Loucy (cell line): ENCODE data around the gene PDLIM4.

Experiments
- H2AFZ ChIP-seq: fragments of 200-600 bp; sonication (generic); 2 replicates; pipeline ENCODE4 v1.6.0; 2016; ENCODE audit warnings: antibody characterized with exemption, mild to moderate bottlenecking, low read length, moderate library complexity
- H3F3A ChIP-seq: fragments of 200-600 bp; 2 replicates; pipeline ENCODE4 v1.6.0; 2016; ENCODE audit warnings: antibody characterized with exemption, low read depth, mild to moderate bottlenecking
- H3K27me3 ChIP-seq: fragments of 200-600 bp; sonication (generic); 2 replicates; pipeline ENCODE4 v1.6.1; 2014; ENCODE audit warnings: low read length, mild to moderate bottlenecking; ENCODE audit not compliant: insufficient read depth, poor library complexity, severe bottlenecking
- H3K36me3 ChIP-seq: fragments of 200-600 bp; sonication (generic); 2 replicates; pipeline ENCODE4 v1.6.1; 2016; ENCODE audit warnings: low read length; ENCODE audit not compliant: insufficient read depth
- H3K4me1 ChIP-seq: fragments of 200-600 bp; sonication (generic); 2 replicates; pipeline ENCODE4 v1.5.1; 2014; ENCODE audit warnings: low read length, mild to moderate bottlenecking; ENCODE audit not compliant: insufficient read depth, poor library complexity, severe bottlenecking
- H3K4me2 ChIP-seq: fragments of 200-600 bp; sonication (generic); 2 replicates; pipeline ENCODE4 v1.6.0; 2014; ENCODE audit warnings: antibody characterized with exemption, low read length, low read depth, mild to moderate bottlenecking; ENCODE audit not compliant: poor library complexity, severe bottlenecking
- H3K4me3 ChIP-seq: fragments of 200-600 bp; sonication (generic); 2 replicates; pipeline ENCODE4 v1.5.1; 2014; ENCODE audit warnings: low read length, mild to moderate bottlenecking, mixed read lengths; ENCODE audit not compliant: poor library complexity, severe bottlenecking
- H3K79me2 ChIP-seq: fragments of 200-600 bp; sonication (generic); 2 replicates; pipeline ENCODE4 v1.6.1; 2014; ENCODE audit warnings: low read length; ENCODE audit not compliant: insufficient read depth
- H3K9ac ChIP-seq: fragments of 200-600 bp; sonication (generic); 2 replicates; pipeline ENCODE4 v1.6.0; 2014; ENCODE audit warnings: mild to moderate bottlenecking, low read depth, low read length, moderate library complexity; ENCODE audit not compliant: poor library complexity, severe bottlenecking
- H3K9me2 ChIP-seq: fragments of 200-600 bp; sonication (generic); replicated peaks from 2 replicates; pipeline ENCODE4 v1.6.1; 2016; ENCODE audit warnings: low read depth, low read length, mixed read lengths
- H3K9me3 ChIP-seq: fragments of 200-600 bp; sonication (generic); 2 replicates; pipeline ENCODE4 v1.6.1; 2014; ENCODE audit warnings: mild to moderate bottlenecking, antibody characterized with exemption, low read length, low read depth; ENCODE audit not compliant: insufficient read depth
- H4K20me1 ChIP-seq: fragments of 200-600 bp; sonication (generic); 2 replicates; pipeline ENCODE4 v1.6.0; 2014; ENCODE audit warnings: antibody characterized with exemption, low read length, mild to moderate bottlenecking; ENCODE audit not compliant: insufficient read depth, poor library complexity, severe bottlenecking
- CTCF ChIP-seq: fragments of 200-600 bp; sonication (generic); conservative IDR thresholded peaks from 2 replicates; pipeline ENCODE4 v1.5.1; 2014; ENCODE audit warnings: mild to moderate bottlenecking, antibody characterized with exemption, low read length
- EZH2phosphoT487 ChIP-seq: fragments of 200-600 bp; IDR thresholded peaks from 2 replicates; pipeline ENCODE4 v1.6.1; 2018; ENCODE audit warnings: antibody characterized with exemption, mild to moderate bottlenecking, moderate library complexity, borderline replicate concordance

PDLIM4 gene

GRCh38 chr5:132277971-132278853 lies 20.7 kb downstream of the PDLIM4 start:
- Histone ChIP-seq H3K4me2 (no peak overlapping the region), H3K9me3 (no peaks in the 10 kb centered on the region), H2AFZ (peak overlapping the region; percentile 75; the same call in 1 of the 2 replicates), H3K4me1 (no peaks in the 10 kb centered on the region), H3K79me2 (no peaks in the 10 kb centered on the region), H3K4me3 (no peak overlapping the region), H3K27me3 (no peaks in the 10 kb centered on the region), H3K9ac (no peak overlapping the region), H3K9me2 (no peaks in the 10 kb centered on the region), H3K36me3 (no peaks in the 10 kb centered on the region), H4K20me1 (no peaks in the 10 kb centered on the region), H3F3A (no peaks in the 10 kb centered on the region)
- no peak for TF ChIP-seq CTCF
- TF ChIP-seq EZH2phosphoT487 = no peak

- no peak overlapping the region for H3K4me2 ChIP-seq
- no peak overlapping the region for H3K9ac ChIP-seq
- H3F3A ChIP-seq = no peaks in the 10 kb centered on the region
- no peak overlapping the region for H2AFZ ChIP-seq
- H4K20me1 ChIP-seq = no peaks in the 10 kb centered on the region
- TF ChIP-seq CTCF = no peak
- no peak for TF ChIP-seq EZH2phosphoT487
- H3K36me3 ChIP-seq = no peaks in the 10 kb centered on the region
- no peaks in the 10 kb centered on the region for H3K9me3 ChIP-seq
- H3K79me2 ChIP-seq = no peaks in the 10 kb centered on the region
- H3K27me3 ChIP-seq = no peaks in the 10 kb centered on the region
- H3K9me2 ChIP-seq = no peaks in the 10 kb centered on the region
- no peaks in the 10 kb centered on the region for H3K4me1 ChIP-seq
- H3K4me3 ChIP-seq = no peak overlapping the region
Measured at GRCh38 chr5:132279801-132280200, 22.3 kb downstream of the PDLIM4 start.

GRCh38 chr5:132280371-132281240 lies 23.1 kb downstream of the PDLIM4 start:
- no peak overlapping the region for H3K9ac ChIP-seq
- no peak overlapping the region for H2AFZ ChIP-seq

More at GRCh38 chr5:132280371-132281240, 23.1 kb downstream of the PDLIM4 start:
- no peaks in the 10 kb centered on the region for H3K9me2 ChIP-seq
- H3K4me3 ChIP-seq = no peak overlapping the region
- no peaks in the 10 kb centered on the region for H3K36me3 ChIP-seq
- H4K20me1 ChIP-seq = no peaks in the 10 kb centered on the region
- H3K9me3 ChIP-seq = no peaks in the 10 kb centered on the region
- no peaks in the 10 kb centered on the region for H3K27me3 ChIP-seq
- H3K79me2 ChIP-seq = no peaks in the 10 kb centered on the region
- no peak for TF ChIP-seq EZH2phosphoT487
- TF ChIP-seq CTCF = no peak
- no peak overlapping the region for H3K4me2 ChIP-seq
- H3F3A ChIP-seq = no peaks in the 10 kb centered on the region
- no peaks in the 10 kb centered on the region for H3K4me1 ChIP-seq
